Hepatocyte (in vitro differentiated cells): ENCODE data around the gene CCNI.
"Not testable (repeated sequence)": the region's sequence is repeated elsewhere in the genome, so short reads cannot be mapped to it uniquely, and the experiment has no call there.

Experiments used
- CTCF ChIP-seq: fragments of 200-600 bp; sonication (generic); IDR thresholded peaks from 2 replicates; pipeline ENCODE4 v1.5.1; 2016; ENCODE audit warnings: antibody characterized with exemption, mild to moderate bottlenecking; ENCODE audit not compliant: poor library complexity
- EZH2 ChIP-seq: fragments of 200-600 bp; sonication (generic); IDR thresholded peaks from 2 replicates; pipeline ENCODE4 v1.6.1; 2016; ENCODE audit warnings: antibody characterized with exemption, mild to moderate bottlenecking, borderline replicate concordance

DNA sequence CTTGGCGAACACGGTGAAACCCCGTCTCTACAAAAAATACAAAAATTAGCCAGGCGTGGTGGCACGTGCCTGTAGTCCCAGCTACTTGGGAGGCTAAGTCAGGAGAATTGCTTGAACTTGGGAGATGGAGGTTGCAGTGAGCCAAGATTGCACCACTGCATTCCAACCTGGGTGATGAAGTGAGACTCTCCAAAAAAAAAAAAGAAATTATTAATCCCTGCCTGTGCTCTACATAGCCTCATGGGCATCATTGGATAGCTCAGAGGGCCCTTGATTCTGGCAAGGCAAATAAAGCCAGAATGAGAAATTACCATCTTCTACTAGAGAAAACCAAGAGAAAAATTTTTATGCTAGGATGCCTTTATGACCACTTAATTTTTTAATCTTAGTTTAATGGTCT, 38.6 kb downstream of the CCNI start:
- TF ChIP-seq CTCF, EZH2: not testable (repeated sequence)
